ENCODE measurements around the gene DDX1. TPM values are rescaled to one million over a fixed set of nuclear protein-coding genes. Genes with fewer than 3 reads are reported as not detected.

Gene DDX1
- total RNA-seq, 1 experiment from 2014 or later: 154 TPM

DNA sequence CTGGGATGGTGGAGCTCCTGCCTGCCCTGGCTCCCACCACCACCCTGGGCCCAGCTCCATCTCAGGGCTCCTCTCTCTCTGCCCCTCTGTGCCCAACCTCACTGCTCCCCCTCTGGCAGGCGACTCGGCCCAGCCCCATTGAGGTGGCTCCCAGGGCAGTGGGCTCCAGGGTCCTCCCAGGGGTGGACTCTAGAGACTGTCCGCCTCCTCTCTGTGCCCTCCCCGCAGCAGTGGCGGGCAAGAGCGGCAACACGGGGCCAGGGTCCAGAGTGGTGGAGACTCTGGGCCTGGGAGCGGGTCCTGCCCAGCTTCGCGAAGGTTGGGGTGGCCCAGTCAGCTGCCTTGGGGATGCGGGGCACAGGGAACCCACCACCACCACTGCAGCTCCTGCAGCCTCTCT, 27.4 kb downstream of the DDX1 start:
- ChIA-PET POLR2A (ENCODE audit: low non-redundant PET) (no interaction called here), CTCF (no interaction called here)
- Histone ChIP-seq H3K4me3 (ENCODE audit: low read depth, low read length, poor library complexity, severe bottlenecking) (no peak overlapping the region), H3K36me3 (ENCODE audit: insufficient read depth, low read length, poor library complexity, severe bottlenecking) (peaks cover 76% of the 10 kb centered on the region), H3K27me3 (replicated peaks; ENCODE audit: insufficient read depth, low read depth, low read length, poor library complexity) (no peaks in the 10 kb centered on the region), H3K9me3 (ENCODE audit: low read depth, low read length, poor library complexity, severe bottlenecking) (no peaks in the 10 kb centered on the region), H3K27ac (ENCODE audit: low read depth, low read length, poor library complexity, severe bottlenecking) (no peak overlapping the region), H3K4me1 (ENCODE audit: insufficient read depth, low read length, poor library complexity, severe bottlenecking) (no peaks in the 10 kb centered on the region)
- intact Hi-C loops (cut with micrococcal nuclease; ENCODE audit: unreplicated experiment): no loop called here
- TF ChIP-seq, protein P1, sequence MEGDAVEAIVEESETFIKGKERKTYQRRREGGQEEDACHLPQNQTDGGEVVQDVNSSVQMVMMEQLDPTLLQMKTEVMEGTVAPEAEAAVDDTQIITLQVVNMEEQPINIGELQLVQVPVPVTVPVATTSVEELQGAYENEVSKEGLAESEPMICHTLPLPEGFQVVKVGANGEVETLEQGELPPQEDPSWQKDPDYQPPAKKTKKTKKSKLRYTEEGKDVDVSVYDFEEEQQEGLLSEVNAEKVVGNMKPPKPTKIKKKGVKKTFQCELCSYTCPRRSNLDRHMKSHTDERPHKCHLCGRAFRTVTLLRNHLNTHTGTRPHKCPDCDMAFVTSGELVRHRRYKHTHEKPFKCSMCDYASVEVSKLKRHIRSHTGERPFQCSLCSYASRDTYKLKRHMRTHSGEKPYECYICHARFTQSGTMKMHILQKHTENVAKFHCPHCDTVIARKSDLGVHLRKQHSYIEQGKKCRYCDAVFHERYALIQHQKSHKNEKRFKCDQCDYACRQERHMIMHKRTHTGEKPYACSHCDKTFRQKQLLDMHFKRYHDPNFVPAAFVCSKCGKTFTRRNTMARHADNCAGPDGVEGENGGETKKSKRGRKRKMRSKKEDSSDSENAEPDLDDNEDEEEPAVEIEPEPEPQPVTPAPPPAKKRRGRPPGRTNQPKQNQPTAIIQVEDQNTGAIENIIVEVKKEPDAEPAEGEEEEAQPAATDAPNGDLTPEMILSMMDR (conservative IDR thresholded peaks at IDR 0.05; ENCODE audit: low read depth, low read length): no peak
- TF ChIP-seq EZH2 (IDR thresholded peaks at IDR 0.05; ENCODE audit: borderline replicate concordance, low read depth, low read length, poor library complexity, severe bottlenecking): no peak
- no peak for DNase-seq (ENCODE audit: low spot score)
- BruUV-seq (replicated peaks): no TSS peak

DNA sequence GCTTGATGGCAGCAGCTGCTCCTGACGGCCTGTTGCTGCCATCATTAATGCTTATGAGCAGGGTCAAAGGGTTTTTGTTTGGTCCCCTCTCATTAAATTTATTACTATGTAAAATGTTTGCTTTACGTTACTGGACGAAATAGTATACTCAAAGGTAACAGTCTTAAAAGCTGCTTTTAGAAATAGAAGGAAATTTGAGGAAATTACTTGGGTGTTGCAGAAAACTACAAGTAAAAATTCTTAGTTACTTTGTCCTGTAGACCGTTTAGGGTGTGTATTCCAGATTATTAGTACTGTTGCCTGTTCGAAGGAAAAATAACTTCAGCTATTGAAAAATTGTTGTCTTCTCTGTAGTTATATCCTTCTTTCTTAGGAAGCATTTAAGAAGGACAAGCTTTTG, 27.8 kb downstream of the DDX1 start:
- BruUV-seq (replicated peaks): no TSS peak

DNA sequence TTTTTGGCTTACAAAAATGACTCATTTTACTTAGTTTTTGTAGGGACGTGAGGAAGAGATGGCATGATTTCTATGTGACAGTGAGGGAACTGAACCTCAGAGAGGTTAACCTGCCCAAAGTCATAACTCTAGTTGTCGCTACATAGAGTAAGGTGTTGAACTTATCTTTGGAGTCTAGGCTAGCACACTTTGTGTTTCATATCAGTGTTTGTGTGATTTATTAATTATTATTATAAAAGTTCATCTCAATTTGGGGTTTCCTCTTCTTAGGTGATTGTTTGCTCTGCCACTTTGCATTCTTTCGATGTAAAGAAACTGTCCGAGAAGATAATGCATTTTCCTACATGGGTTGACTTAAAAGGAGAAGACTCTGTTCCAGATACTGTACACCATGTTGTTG, 28.3 kb downstream of the DDX1 start:
- CTCF ChIA-PET: no interaction called here
- H3K27me3 ChIP-seq (replicated peaks; ENCODE audit: insufficient read depth, low read depth, low read length, poor library complexity): no peaks in the 10 kb centered on the region
- H3K9me3 ChIP-seq (ENCODE audit: low read depth, low read length, poor library complexity, severe bottlenecking): no peaks in the 10 kb centered on the region
- TF ChIP-seq, protein P1 (conservative IDR thresholded peaks at IDR 0.05; ENCODE audit: low read depth, low read length): no peak
- TF ChIP-seq EZH2 (IDR thresholded peaks at IDR 0.05; ENCODE audit: borderline replicate concordance, low read depth, low read length, poor library complexity, severe bottlenecking): no peak
- no peak overlapping the region for H3K4me3 ChIP-seq (ENCODE audit: low read depth, low read length, poor library complexity, severe bottlenecking)
- no peaks in the 10 kb centered on the region for H3K4me1 ChIP-seq (ENCODE audit: insufficient read depth, low read length, poor library complexity, severe bottlenecking)
- DNase-seq (ENCODE audit: low spot score): no peak
- POLR2A ChIA-PET (ENCODE audit: low non-redundant PET): no interaction called here
- BruUV-seq (replicated peaks): no TSS peak
- no peak overlapping the region for H3K27ac ChIP-seq (ENCODE audit: low read depth, low read length, poor library complexity, severe bottlenecking)
- intact Hi-C loops (cut with micrococcal nuclease; ENCODE audit: unreplicated experiment): no loop called here
- H3K36me3 ChIP-seq (ENCODE audit: insufficient read depth, low read length, poor library complexity, severe bottlenecking): peaks cover 84% of the 10 kb centered on the region

More for the DNA sequence above, 27.8 kb downstream of the DDX1 start:
- Histone ChIP-seq H3K27ac (ENCODE audit: low read depth, low read length, poor library complexity, severe bottlenecking) (no peak overlapping the region), H3K36me3 (ENCODE audit: insufficient read depth, low read length, poor library complexity, severe bottlenecking) (peaks cover 80% of the 10 kb centered on the region), H3K9me3 (ENCODE audit: low read depth, low read length, poor library complexity, severe bottlenecking) (no peaks in the 10 kb centered on the region), H3K27me3 (replicated peaks; ENCODE audit: insufficient read depth, low read depth, low read length, poor library complexity) (no peaks in the 10 kb centered on the region), H3K4me3 (ENCODE audit: low read depth, low read length, poor library complexity, severe bottlenecking) (no peak overlapping the region), H3K4me1 (ENCODE audit: insufficient read depth, low read length, poor library complexity, severe bottlenecking) (no peaks in the 10 kb centered on the region)
- no peak for DNase-seq (ENCODE audit: low spot score)
- POLR2A ChIA-PET (ENCODE audit: low non-redundant PET): no interaction called here
- TF ChIP-seq, protein P1 (conservative IDR thresholded peaks at IDR 0.05; ENCODE audit: low read depth, low read length): no peak
- no peak for TF ChIP-seq EZH2 (IDR thresholded peaks at IDR 0.05; ENCODE audit: borderline replicate concordance, low read depth, low read length, poor library complexity, severe bottlenecking)
- intact Hi-C loops (cut with micrococcal nuclease; ENCODE audit: unreplicated experiment): no loop called here
- CTCF ChIA-PET: no interaction called here
